Posterior cingulate gyrus (tissue), 11 donors: ENCODE measurements around the gene TNS3.

ENCODE experiments used
- DNase-seq, 10 donors: peaks; one replicate each; pipeline versions ENCODE4 v3.0.0 to v3.0.0-alpha.2; 2020 to 2021; ENCODE audit warnings: mixed read lengths in 3 of 10
- intact Hi-C: fragments of 100-400 bp; cut with DNase I; formaldehyde crosslinking; loops from one replicate; pipeline ENCODE4 v1.15.1; 2023

The TNS3 gene

GRCh38 chr7:47496056-47496665 lies 85.8 kb downstream of the TNS3 start:
- no peak for DNase-seq
- intact Hi-C loops, result no loop called here

- peak in 8 of 10 donors; percentile 37 to 92 (median 58) for DNase-seq
- intact Hi-C loops, result no loop called here
Measured at GRCh38 chr7:47493976-47494911, 87.7 kb downstream of the TNS3 start.

- DNase-seq, result peak in 1 of 10 donors; percentile 64
- intact Hi-C loops, result no loop called here
Measured at GRCh38 chr7:47492716-47493325, 89.1 kb downstream of the TNS3 start.

GRCh38 chr7:47490501-47491265 lies 91.2 kb downstream of the TNS3 start:
- peak in 1 of 10 donors; percentile 47 for DNase-seq
- intact Hi-C loops, result no loop called here

- peak in 2 of 10 donors; percentile 26 to 29 for DNase-seq
Measured at GRCh38 chr7:47489624-47490023, 92.3 kb downstream of the TNS3 start.

GRCh38 chr7:47488969-47489342 lies 93.0 kb downstream of the TNS3 start:
- DNase-seq, result peak in 1 of 10 donors; percentile 18
- intact Hi-C loops, result no loop called here

More at GRCh38 chr7:47489624-47490023, 92.3 kb downstream of the TNS3 start:
- intact Hi-C loops, result no loop called here

- DNase-seq, result peak in 2 of 10 donors; percentile 14 to 59
- intact Hi-C loops, result no loop called here
Measured at GRCh38 chr7:47488201-47488968, 93.5 kb downstream of the TNS3 start.

GRCh38 chr7:47485640-47486435 lies 96.1 kb downstream of the TNS3 start:
- intact Hi-C loops, result no loop called here
- DNase-seq, result peak in 2 of 10 donors; percentile 25 to 77

- intact Hi-C loops, result no loop called here
Measured at GRCh38 chr7:47484923-47485639, 96.8 kb downstream of the TNS3 start.

GRCh38 chr7:47484457-47484856 lies 97.5 kb downstream of the TNS3 start:
- peak in 1 of 10 donors; percentile 35 for DNase-seq
- intact Hi-C loops, result no loop called here

More at GRCh38 chr7:47484923-47485639, 96.8 kb downstream of the TNS3 start:
- peak in 2 of 10 donors; percentile 69 to 80 for DNase-seq

- peak in 2 of 10 donors; percentile 66 to 67 for DNase-seq
- intact Hi-C loops, result no loop called here
Measured at GRCh38 chr7:47483604-47484273, 98.2 kb downstream of the TNS3 start.

GRCh38 chr7:47482013-47482875 lies 99.7 kb downstream of the TNS3 start:
- intact Hi-C loops, result no loop called here
- peak in 1 of 10 donors; percentile 72 for DNase-seq

- no peak for DNase-seq
- intact Hi-C loops, result no loop called here
Measured at GRCh38 chr7:47481541-47482012, 100.3 kb downstream of the TNS3 start.

GRCh38 chr7:47480576-47481538 lies 101.1 kb downstream of the TNS3 start:
- peak in 1 of 10 donors; percentile 9 for DNase-seq
- intact Hi-C loops, result no loop called here
